Measurements from ENCODE around the gene DSCAML1. TPM values are rescaled to one million over a fixed set of nuclear protein-coding genes. Genes with fewer than 3 reads are reported as not detected.

Gene DSCAML1
- total and polyA plus RNA-seq, 2 experiments from 2014 or later: not detected

DNA sequence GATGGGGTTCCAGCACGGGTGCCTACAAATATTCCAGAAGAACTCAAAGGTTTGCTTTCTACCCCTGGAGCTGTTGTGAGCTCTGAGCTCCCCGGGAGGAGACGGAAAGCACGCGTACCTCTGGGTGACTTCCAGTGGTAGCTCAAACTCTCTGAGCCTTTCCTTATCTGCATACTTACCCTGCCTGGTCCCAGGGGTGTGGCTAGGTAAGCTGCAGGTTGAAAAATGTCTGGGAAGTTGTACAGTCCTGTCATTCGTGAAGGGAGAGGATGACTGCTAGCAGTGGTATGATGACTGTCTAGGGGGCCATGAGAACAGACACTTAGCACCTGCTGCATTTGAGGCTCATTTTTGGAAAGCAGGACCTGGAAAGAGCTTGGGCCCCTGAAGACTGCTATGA, 111.5 kb downstream of the DSCAML1 start:
- peaks cover 23% of the 10 kb centered on the region for H3K27me3 ChIP-seq (replicated peaks; ENCODE audit: insufficient read depth)
- H3K4me2 ChIP-seq (ENCODE audit: unreplicated experiment): no peak overlapping the region
- H3K79me2 ChIP-seq (ENCODE audit: insufficient read depth): no peaks in the 10 kb centered on the region
- no peaks in the 10 kb centered on the region for H3K9me3 ChIP-seq (ENCODE audit: low read depth)
- 70 to 73% methylated on average over 6 of the region's 6 CpGs for WGBS, 2 experiments (ENCODE audit: low coverage in 1 of 2, low lambda C conversion rate in 2 of 2, missing lambda C conversion rate in 2 of 2)
- H3K9ac ChIP-seq: no peak overlapping the region
- no peaks in the 10 kb centered on the region for H3K4me1 ChIP-seq (ENCODE audit: insufficient read depth)
- no peak for DNase-seq
- no peaks in the 10 kb centered on the region for H3K9me2 ChIP-seq (ENCODE audit: insufficient read depth)
- no peaks in the 10 kb centered on the region for H4K20me1 ChIP-seq (ENCODE audit: insufficient read depth)
- H3K4me3 ChIP-seq: no peak overlapping the region
- no peaks in the 10 kb centered on the region for H3F3A ChIP-seq (ENCODE audit: insufficient read depth)
- no peak overlapping the region for H3K27ac ChIP-seq
- no peaks in the 10 kb centered on the region for H3K36me3 ChIP-seq (ENCODE audit: low read depth)
- in situ Hi-C loops (cut with MboI): no loop called here
- no peak overlapping the region for H2AFZ ChIP-seq
- TF ChIP-seq EZH2 (IDR thresholded peaks at IDR 0.05; ENCODE audit: insufficient read depth, poor library complexity, severe bottlenecking) (no peak), EZH2phosphoT487 (IDR thresholded peaks at IDR 0.05; ENCODE audit: insufficient read depth, low read depth) (no peak)

DNA sequence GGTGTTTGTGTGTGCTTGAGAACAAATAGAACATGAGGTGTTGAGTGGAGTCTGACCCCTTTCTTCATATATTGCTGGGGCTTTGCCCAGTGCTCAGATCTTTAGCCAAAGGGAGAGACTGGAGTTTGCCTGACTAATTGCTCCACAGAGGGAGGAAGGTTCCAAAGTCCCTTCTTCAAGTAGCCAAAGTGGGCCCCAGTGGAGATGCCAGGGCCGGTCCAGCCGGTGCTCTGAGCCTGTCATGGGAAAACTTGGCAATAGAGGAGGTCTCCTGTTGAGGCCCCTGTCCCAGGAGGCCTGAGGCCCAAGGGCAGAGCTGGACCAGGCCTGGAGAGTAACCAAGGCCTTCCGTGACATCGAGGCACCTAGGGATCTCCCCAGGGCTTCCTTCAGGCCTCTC, 112.3 kb downstream of the DSCAML1 start:
- Histone ChIP-seq H2AFZ (no peak overlapping the region), H3K4me1 (ENCODE audit: insufficient read depth) (no peaks in the 10 kb centered on the region), H3K79me2 (ENCODE audit: insufficient read depth) (no peaks in the 10 kb centered on the region), H3K27ac (no peak overlapping the region), H3K9ac (no peak overlapping the region), H3K27me3 (replicated peaks; ENCODE audit: insufficient read depth) (peaks cover 23% of the 10 kb centered on the region), H3F3A (ENCODE audit: insufficient read depth) (no peaks in the 10 kb centered on the region), H3K9me3 (ENCODE audit: low read depth) (no peaks in the 10 kb centered on the region), H3K4me2 (ENCODE audit: unreplicated experiment) (no peak overlapping the region), H3K4me3 (no peak overlapping the region), H3K9me2 (ENCODE audit: insufficient read depth) (no peaks in the 10 kb centered on the region), H3K36me3 (ENCODE audit: low read depth) (no peaks in the 10 kb centered on the region), H4K20me1 (ENCODE audit: insufficient read depth) (no peaks in the 10 kb centered on the region)
- TF ChIP-seq EZH2phosphoT487 (IDR thresholded peaks at IDR 0.05; ENCODE audit: insufficient read depth, low read depth) (no peak), EZH2 (IDR thresholded peaks at IDR 0.05; ENCODE audit: insufficient read depth, poor library complexity, severe bottlenecking) (no peak)
- 25 to 34% methylated on average over 4 of the region's 4 CpGs for WGBS, 2 experiments (ENCODE audit: low coverage in 1 of 2, low lambda C conversion rate in 2 of 2, missing lambda C conversion rate in 2 of 2)
- in situ Hi-C loops (cut with MboI): no loop called here
- DNase-seq: no peak

GRCh38 chr11:117684111-117684510, 112.9 kb downstream of the DSCAML1 start:
- Histone ChIP-seq H3K9ac (no peak overlapping the region), H2AFZ (no peak overlapping the region), H4K20me1 (ENCODE audit: insufficient read depth) (no peaks in the 10 kb centered on the region), H3K36me3 (ENCODE audit: low read depth) (no peaks in the 10 kb centered on the region), H3K4me3 (no peak overlapping the region), H3K9me3 (ENCODE audit: low read depth) (no peaks in the 10 kb centered on the region), H3F3A (ENCODE audit: insufficient read depth) (no peaks in the 10 kb centered on the region), H3K27ac (no peak overlapping the region), H3K27me3 (replicated peaks; ENCODE audit: insufficient read depth) (peaks cover 23% of the 10 kb centered on the region), H3K79me2 (ENCODE audit: insufficient read depth) (no peaks in the 10 kb centered on the region), H3K4me2 (ENCODE audit: unreplicated experiment) (no peak overlapping the region), H3K4me1 (ENCODE audit: insufficient read depth) (no peaks in the 10 kb centered on the region), H3K9me2 (ENCODE audit: insufficient read depth) (no peaks in the 10 kb centered on the region)
- TF ChIP-seq EZH2phosphoT487 (IDR thresholded peaks at IDR 0.05; ENCODE audit: insufficient read depth, low read depth) (no peak), EZH2 (IDR thresholded peaks at IDR 0.05; ENCODE audit: insufficient read depth, poor library complexity, severe bottlenecking) (no peak)
- 56% methylated on average over 3 of the region's 3 CpGs for WGBS, 2 experiments (ENCODE audit: low coverage in 1 of 2, low lambda C conversion rate in 2 of 2, missing lambda C conversion rate in 2 of 2)
- in situ Hi-C loops (cut with MboI): no loop called here
- DNase-seq: no peak

GRCh38 chr11:117681438-117681837, 115.6 kb downstream of the DSCAML1 start:
- Histone ChIP-seq H3K9me2 (ENCODE audit: insufficient read depth) (no peaks in the 10 kb centered on the region), H3K4me1 (ENCODE audit: insufficient read depth) (no peaks in the 10 kb centered on the region), H4K20me1 (ENCODE audit: insufficient read depth) (no peaks in the 10 kb centered on the region), H3K36me3 (ENCODE audit: low read depth) (no peaks in the 10 kb centered on the region), H3K9ac (no peak overlapping the region), H3K27me3 (replicated peaks; ENCODE audit: insufficient read depth) (peaks cover 31% of the 10 kb centered on the region), H3K27ac (no peak overlapping the region), H2AFZ (no peak overlapping the region), H3K9me3 (ENCODE audit: low read depth) (no peaks in the 10 kb centered on the region), H3K4me2 (ENCODE audit: unreplicated experiment) (no peak overlapping the region), H3K4me3 (no peak overlapping the region), H3K79me2 (ENCODE audit: insufficient read depth) (no peaks in the 10 kb centered on the region), H3F3A (ENCODE audit: insufficient read depth) (no peaks in the 10 kb centered on the region)
- no peak for DNase-seq
- 44 to 61% methylated on average over 1 of the region's 1 CpG for WGBS, 2 experiments (ENCODE audit: low coverage in 1 of 2, low lambda C conversion rate in 2 of 2, missing lambda C conversion rate in 2 of 2)
- in situ Hi-C loops (cut with MboI): no loop called here
- TF ChIP-seq EZH2phosphoT487 (IDR thresholded peaks at IDR 0.05; ENCODE audit: insufficient read depth, low read depth) (no peak), EZH2 (IDR thresholded peaks at IDR 0.05; ENCODE audit: insufficient read depth, poor library complexity, severe bottlenecking) (no peak)

DNA sequence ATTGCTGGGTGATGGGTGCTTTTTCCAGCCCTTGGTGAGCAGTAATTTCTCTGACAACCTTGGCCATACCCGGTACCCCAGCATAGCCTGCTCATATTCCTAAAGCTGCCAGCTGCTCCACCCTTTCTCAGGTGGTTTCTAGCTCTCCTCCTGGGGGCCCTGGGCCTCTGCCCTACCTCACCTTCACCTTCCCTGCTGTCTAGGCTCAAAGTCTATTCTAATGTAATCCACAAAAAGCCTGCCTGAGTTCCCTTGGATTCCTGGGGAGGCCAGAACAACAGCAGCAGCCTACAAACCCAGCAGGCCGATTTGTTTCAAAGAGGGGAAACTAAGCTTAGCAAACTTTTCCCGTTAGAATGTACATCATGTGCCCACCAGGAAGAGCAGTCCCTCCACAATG, 117.6 kb downstream of the DSCAML1 start:
- H4K20me1 ChIP-seq (ENCODE audit: insufficient read depth): no peaks in the 10 kb centered on the region
- TF ChIP-seq EZH2phosphoT487 (IDR thresholded peaks at IDR 0.05; ENCODE audit: insufficient read depth, low read depth): no peak
- no peak for TF ChIP-seq EZH2 (IDR thresholded peaks at IDR 0.05; ENCODE audit: insufficient read depth, poor library complexity, severe bottlenecking)
- no peaks in the 10 kb centered on the region for H3K36me3 ChIP-seq (ENCODE audit: low read depth)
- H3F3A ChIP-seq (ENCODE audit: insufficient read depth): no peaks in the 10 kb centered on the region
- WGBS, 2 experiments (ENCODE audit: low coverage in 1 of 2, low lambda C conversion rate in 2 of 2, missing lambda C conversion rate in 2 of 2): 33 to 34% methylated on average over 3 of the region's 3 CpGs
- H3K9ac ChIP-seq: no peak overlapping the region
- no peaks in the 10 kb centered on the region for H3K4me1 ChIP-seq (ENCODE audit: insufficient read depth)
- H2AFZ ChIP-seq: no peak overlapping the region
- in situ Hi-C loops (cut with MboI): no loop called here
- no peak overlapping the region for H3K4me2 ChIP-seq (ENCODE audit: unreplicated experiment)
- no peak overlapping the region for H3K27ac ChIP-seq
- H3K4me3 ChIP-seq: no peak overlapping the region
- no peaks in the 10 kb centered on the region for H3K79me2 ChIP-seq (ENCODE audit: insufficient read depth)
- DNase-seq: no peak
- peaks cover 35% of the 10 kb centered on the region for H3K27me3 ChIP-seq (replicated peaks; ENCODE audit: insufficient read depth)
- no peaks in the 10 kb centered on the region for H3K9me2 ChIP-seq (ENCODE audit: insufficient read depth)
- H3K9me3 ChIP-seq (ENCODE audit: low read depth): no peaks in the 10 kb centered on the region
